GM21390 (cell line): ENCODE measurements around the gene B3GALT4.
A peak's percentile ranks its signal among the peaks of the same experiment; 100 is the strongest.
"Not testable (repeated sequence)": the region's sequence is repeated elsewhere in the genome, so short reads cannot be mapped to it uniquely, and the experiment has no call there.

Source experiments
- ATAC-seq: cut with Tn5 transposase; IDR thresholded peaks from one replicate; pipeline ENCODE4 v1.9.1; 2021; ENCODE audit not compliant: unreplicated experiment

The B3GALT4 gene

DNA sequence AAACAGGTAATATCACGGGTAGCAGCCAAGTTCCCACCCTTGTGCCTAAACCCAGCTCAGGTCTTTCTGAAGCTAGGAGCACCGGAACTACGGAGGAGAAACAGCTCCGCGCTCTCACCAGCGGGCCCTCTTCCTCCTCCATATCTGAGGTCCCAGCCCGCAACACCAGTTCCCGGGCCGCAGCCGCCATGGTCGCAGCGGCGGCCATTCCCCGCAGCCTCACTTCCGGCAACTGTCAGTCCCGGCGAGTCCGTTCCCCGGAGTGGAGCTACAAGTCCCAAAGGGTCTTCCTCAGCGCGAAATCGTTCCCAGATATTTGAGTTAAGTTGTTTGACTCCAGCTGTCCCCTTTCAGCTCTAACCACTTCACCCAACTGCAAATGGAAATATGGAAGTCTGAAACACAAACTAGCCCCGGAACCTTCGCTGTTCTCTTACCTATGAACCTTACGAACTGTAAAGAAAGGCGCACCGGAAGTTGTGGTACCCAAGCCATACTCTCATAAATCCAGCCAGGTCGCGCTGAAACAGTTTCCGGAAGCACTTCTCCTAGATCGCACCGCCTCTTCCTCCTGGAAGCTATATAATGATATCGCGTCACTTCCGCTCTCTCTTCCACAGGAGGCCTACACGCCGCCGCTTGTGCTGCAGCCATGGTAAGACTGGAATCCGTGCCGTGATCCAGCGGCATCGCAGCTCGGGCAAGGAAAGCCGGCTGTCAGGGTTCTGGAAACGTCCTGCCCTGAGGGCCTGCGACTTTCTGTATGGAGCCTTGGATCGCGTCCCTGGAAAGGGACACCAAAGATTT, 5.3 kb upstream of the B3GALT4 start, which contains the start of the genes RPS18 and VPS52:
Gene RPS18 (plus strand): TSS at position 608 of the 807 bp plus-strand sequence. CDS start 45 bp downstream, at position 653.
Gene VPS52 (minus strand): TSS at position 409 of the 807 bp plus-strand sequence. CDS start 201 bp downstream, at position 208.
- peak; percentile 67 for ATAC-seq

DNA sequence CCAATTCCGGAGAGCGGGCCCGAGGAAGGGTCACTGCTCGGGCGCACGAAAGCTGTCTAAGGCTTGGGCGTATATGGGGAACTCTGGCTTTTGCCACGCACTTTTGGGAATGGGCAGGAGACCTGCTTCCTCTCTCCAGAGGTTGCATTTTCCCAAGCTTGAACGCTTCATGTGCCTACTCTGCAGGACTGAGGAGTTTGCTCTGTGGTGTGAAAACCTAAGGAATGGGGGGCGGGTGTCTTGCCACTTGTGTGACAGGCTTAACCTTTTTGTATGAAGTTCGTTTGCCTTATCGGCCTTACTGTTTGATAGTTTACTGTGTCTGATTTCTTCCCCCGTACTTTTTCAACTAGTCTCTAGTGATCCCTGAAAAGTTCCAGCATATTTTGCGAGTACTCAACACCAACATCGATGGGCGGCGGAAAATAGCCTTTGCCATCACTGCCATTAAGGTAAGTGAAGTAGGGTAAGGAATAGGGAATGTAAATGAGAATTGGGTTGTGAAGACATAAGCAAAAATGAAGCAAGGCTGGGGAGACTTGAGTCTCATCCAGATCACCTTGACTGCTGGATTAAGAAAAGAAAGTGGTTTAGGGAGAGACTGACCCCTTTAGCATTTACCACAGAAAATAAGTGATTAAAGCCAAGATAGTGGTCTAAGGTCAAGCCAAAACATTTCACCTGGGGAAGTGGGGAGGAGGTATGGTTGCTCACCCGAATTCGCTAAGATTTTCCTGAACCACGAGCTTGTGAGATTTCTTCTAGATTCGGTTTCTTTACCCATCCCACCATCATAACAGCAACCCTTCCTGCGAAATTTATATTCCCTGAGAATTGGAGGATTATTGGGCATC, 4.4 kb upstream of the B3GALT4 start:
- ATAC-seq, result no peak

DNA sequence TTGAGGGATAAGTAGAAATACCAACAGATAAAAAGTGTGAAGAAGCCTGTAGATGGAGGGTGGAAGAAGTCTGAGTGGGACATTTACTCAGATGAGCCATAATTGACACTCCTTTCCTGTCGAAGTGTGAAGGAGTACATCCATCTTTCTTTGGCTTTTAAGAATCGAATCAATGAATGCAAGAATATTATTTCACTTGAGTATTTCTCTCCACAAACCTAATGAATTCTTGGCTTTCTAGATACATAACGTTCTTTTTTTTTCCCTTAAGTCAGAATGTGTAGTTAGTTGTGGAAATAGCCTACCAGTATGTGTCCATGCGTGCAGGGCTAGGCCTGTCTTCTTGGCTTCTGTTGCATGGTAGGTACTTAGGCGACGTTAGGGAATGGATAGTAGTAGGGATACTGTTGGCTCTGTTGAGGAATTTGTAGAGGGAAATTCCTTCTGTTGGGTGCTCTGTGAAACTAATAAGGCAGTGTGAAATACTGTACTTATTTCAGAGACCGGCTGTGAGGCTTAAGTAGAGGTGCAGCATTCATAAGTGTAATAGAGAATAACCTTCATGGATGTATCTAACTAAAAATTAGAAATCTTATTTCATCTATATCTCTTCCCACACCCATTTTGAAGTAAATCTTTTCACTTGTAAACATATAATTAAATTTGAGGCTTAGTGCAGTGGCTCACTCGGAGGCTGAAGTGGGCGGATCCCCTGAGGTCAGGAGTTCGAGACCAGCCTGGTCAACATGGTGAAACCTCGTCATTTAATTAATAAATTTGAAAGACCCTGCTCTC, 3.6 kb upstream of the B3GALT4 start:
- ATAC-seq, result no peak

DNA sequence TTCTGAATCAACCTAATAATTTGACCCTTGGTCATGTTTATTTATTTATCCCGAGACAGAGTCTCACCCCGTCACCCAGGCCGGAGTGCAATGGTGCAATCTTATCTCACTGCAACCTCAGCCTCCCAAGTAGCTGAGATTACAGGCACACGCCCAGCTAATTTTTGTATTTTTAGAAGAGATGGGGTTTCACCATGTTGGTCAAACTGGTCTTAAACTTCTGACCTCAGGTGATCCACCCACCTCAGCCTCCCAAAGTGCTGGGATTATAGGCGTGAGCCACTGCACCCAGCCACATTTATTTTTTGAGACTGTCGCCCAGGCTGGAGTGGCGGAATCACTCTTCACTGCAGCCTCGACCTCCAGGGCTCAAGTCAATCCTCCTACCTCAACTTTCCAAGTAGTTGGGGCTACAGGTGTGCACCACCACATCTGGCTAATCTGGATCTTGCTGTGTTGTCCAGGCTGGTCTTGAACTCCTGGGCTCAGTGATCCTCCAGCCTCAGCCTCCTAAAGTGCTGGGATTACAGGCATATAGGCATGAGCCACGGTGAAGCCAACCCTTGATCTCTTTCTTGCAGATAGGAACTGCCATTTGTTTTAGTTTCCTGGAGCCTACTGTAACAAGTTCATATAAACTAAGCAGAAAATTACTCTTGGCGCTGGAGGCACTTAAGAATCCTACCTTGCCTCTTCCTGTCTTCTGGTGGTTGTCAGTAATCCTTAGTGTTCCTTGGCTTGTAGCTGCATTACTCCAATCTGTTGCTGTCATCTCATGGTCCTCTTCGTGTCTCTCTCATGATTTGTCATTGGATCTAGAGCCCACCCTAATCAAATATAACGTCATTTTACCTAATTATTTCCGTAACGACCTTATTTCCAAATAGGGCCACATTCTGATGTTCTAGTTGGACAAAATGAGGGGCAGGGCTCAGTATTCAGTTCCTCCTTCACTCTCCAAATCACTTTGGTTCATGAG, 2.7 kb upstream of the B3GALT4 start:
- ATAC-seq, result no peak

DNA sequence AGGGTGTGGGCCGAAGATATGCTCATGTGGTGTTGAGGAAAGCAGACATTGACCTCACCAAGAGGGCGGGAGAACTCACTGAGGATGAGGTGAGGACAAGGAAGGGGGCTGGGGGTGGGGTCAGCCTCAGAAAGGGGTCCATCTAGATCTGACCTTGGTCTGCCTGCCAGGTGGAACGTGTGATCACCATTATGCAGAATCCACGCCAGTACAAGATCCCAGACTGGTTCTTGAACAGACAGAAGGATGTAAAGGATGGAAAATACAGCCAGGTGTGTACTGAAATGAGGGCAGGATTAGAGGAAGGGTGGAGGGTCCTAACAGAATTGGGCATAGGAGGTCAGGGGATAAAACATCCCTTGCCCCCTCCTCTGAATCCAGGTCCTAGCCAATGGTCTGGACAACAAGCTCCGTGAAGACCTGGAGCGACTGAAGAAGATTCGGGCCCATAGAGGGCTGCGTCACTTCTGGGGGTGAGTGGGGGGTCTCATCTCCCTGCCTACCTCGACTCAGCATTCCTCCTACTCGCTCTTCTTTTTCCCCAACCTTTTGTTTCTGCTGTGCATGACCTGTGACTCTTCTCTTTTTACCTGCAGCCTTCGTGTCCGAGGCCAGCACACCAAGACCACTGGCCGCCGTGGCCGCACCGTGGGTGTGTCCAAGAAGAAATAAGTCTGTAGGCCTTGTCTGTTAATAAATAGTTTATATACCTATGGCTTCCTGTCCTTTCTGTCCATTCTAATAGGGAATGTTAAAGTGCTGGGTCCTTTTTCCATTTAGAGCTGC, 935 bp upstream of the B3GALT4 start:
- ATAC-seq, result not testable (repeated sequence)

DNA sequence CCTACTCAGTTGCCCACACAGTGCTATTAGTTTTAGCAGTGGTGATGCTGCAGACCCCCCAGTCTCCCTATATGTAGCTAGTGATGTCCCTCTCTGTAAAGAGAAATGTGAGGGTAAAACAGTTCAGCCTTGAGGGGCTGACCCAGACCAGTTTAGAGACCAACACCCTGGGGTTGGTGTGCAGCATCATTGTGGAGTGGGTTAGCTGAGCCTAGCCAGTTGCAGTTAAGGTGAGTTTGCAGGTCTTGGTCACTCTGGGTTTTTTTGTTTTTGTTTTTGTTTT, 401 bp upstream of the B3GALT4 start:
- no peak for ATAC-seq

DNA sequence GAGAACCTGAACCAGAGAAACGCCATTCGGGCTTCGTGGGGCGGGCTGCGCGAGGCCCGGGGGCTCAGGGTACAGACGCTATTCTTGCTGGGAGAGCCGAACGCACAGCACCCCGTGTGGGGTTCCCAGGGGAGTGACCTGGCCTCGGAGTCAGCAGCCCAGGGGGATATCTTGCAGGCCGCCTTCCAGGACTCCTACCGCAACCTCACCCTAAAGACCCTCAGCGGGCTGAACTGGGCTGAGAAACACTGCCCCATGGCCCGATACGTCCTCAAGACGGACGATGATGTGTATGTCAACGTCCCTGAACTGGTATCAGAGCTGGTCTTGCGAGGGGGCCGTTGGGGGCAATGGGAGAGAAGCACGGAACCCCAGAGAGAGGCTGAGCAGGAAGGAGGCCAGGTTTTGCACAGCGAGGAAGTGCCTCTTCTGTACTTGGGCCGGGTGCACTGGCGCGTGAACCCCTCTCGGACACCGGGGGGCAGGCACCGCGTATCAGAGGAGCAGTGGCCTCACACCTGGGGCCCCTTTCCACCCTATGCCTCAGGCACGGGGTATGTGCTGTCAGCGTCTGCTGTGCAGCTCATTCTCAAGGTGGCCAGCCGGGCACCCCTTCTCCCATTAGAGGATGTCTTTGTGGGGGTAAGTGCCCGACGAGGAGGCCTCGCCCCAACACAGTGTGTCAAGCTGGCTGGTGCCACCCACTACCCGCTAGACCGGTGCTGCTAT, 904 bp downstream of the B3GALT4 start:
- ATAC-seq, result no peak

DNA sequence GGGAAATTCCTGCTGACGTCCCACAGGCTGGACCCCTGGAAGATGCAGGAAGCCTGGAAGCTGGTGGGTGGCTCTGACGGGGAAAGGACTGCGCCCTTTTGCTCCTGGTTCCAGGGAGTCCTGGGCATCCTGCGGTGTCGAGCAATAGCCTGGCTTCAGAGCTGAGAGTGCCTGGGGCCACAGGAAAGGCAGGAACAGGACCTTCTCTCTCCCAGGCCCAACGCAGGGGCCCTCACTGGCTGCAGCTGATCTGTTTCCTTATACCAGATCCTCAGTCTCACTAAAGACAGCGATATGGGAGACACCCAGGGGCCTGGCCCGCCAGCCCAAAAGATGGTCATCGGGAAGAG, 1.4 kb downstream of the B3GALT4 start:
- no peak for ATAC-seq

DNA sequence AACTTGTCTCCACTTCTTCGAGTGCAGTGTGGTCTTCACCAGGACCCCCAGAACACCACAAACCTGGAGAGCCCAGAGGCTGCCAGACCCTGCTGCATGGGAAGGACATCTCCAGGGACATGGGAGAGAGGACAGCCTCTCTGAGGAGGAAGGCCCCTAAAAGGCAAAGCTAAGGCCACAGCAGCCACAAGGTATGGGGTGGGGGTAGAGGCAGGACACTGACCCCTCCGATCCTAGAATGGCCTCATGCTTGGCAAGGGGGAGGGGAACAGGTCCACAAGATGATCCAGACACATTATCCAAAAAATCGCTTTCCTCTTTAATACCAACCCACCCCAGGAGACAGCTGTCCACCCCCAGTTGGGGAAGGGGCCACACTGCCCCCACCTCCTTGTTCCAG, 1.9 kb downstream of the B3GALT4 start:
- no peak for ATAC-seq

DNA sequence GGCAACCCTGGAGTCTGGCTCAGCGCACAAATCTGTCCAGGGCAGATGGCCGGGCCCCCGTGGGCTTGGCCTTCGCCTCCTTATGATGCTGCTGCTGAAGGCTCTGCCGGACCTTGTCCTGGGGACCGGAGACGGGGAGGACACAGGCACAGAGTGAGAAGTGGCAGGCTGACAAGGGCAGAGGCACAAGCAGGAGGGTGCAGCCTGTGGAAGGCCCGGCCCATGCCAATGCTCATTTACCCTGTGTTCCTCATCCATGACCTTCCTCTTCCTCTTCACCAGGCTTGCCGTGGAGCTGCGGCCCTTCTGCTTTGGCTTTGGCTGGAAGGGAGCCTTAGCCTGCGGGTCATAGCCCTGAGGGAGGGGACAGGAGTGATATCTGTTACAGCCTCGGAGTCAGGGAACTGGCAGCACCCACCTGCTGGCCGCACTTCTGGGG, 2.4 kb downstream of the B3GALT4 start:
- ATAC-seq, result no peak

DNA sequence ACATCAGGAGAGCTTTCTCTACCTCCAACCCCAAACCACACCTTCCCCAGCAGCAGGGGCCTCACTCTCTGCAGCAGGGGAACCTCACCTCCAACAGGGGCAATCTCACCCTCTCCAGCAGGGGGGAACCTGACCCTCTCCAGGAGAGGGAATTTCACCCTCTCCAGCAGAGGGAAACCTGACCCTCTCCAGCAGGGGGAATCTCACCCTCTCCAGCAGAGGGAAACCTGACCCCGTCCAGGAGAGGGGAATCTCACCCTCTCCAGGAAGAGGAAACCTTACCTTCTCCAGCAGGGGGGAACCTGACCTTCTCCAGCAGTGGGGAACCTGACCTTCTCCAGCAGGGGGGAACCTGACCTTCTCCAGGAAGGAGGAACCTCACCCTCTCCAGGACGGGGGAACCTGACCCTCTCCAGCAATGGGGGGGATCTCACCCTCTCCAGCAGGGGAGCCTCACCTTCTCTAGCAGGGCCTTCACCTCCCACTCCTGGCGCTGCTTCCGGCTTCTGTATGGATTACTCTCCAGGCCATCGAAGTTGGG, 3.1 kb downstream of the B3GALT4 start:
- ATAC-seq, result no peak

DNA sequence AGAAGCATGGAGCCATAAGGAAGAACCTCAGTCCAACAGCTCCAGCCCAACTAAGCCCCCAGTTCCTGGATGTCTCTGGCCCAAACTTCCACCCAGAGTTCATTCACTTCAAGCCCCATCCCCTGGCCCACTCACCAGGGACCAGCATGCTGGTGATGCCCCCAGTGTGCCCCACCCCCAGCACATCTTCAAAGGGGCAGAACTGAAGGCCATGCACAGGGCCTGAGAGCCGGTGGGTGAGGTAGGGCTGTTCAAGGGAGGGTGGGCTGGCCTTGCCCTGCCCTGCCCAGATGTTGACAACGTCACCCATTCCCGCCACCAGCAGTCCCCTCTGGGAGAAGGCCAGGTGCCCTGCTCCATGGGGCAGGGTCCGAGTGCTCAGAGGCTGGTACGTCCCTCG, 3.6 kb downstream of the B3GALT4 start:
- ATAC-seq, result no peak

DNA sequence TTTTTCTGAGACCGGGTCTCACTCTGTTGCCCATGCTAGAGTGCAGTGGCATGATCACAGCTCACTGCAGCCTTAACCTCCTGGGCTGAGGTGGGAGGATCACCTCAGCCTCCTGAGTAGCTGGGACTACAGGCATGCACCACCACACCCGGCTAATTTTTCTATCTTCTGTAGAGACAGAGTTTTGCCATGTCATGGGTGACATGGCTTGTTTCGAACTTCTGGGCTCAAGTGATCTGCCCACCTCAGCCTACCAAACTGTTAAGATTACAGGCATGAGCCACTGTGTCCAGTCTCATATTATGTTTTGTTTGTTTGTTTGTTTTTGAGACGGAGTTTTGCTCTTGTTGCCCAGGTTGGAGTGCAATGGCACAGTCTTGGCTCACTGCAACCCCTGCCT, 8.3 kb downstream of the B3GALT4 start:
- ATAC-seq, result not testable (repeated sequence)

DNA sequence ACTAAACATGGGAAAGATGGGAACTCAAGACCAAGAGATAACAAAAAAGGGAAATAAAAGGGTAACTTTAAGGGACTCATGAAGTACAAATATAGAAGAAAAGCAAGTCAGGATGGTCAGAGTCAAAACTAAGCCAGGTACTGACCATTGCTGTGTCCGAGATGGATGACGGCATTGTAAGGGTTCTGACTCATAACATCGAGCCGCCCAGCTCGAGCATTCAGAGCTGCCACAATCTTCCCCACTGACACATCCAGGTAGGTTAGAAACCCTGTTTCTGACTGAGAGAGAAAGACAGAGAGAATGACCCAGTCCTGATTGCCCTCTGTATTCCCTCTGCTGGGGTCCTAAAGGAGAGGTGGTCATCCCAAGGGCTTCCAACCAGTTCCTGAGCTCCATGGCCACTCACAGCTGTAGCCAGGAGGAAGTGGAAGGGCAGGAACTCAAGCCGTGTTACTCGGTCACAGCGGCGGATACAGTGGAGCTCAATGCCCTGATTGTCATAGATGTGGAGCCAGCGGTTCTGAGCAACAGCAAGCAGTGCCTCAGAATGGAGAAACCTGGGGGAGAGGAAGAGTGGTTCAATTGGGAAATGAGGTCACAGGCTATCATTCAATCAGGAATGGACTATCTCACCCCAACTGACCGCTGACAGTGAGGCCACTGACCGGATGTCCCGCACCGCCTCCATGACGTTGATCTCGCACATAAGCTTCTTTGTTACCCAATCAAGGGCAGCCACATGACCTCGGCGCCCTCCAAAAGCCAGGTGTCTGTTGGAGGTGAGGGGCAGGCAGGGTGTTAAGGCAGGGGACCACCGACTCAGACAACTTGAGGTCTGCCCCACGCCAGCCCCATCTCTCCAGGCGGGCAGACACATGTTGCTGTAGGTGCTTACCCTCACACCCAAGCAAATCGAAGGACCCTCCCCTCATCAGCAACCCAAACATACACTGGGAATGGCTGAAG, 10.3 kb downstream of the B3GALT4 start:
- ATAC-seq, result no peak

DNA sequence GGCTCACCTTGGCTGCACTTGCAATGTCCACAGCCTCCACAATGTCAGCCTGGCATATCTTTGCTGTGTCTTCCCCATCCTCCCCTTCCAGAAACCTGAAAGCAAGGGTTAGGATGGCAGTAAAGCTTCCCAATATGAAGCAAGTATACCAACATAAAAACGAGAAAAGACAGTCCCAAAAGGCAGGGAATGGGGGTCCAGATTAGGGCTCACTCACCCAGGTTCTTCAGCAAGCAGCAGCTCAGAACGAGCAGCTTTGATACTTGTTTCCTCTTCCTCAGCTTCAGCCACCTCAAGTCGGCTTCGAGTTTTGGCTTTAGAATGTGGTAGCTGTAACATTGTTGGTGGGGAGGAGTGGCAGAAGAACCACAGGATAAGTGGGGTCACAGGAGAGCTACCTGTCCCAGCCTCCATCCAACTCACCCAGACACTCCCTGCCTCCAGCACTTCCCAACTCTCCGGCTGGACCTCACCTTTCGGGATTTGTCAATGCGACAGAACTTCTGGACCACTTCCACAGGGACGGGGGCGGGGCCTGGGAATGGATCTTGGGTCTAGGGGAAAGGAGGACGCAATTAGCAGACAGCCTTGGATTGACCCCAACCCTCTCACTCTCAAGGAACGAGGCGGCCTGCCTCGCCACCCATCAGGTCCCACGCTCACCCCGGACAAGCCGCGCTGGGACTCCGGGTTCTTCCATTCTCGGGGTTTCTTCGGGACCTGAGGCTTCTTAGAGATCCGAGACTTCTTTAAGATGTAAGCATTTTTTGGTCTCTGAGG, 11.4 kb downstream of the B3GALT4 start:
- no peak for ATAC-seq

DNA sequence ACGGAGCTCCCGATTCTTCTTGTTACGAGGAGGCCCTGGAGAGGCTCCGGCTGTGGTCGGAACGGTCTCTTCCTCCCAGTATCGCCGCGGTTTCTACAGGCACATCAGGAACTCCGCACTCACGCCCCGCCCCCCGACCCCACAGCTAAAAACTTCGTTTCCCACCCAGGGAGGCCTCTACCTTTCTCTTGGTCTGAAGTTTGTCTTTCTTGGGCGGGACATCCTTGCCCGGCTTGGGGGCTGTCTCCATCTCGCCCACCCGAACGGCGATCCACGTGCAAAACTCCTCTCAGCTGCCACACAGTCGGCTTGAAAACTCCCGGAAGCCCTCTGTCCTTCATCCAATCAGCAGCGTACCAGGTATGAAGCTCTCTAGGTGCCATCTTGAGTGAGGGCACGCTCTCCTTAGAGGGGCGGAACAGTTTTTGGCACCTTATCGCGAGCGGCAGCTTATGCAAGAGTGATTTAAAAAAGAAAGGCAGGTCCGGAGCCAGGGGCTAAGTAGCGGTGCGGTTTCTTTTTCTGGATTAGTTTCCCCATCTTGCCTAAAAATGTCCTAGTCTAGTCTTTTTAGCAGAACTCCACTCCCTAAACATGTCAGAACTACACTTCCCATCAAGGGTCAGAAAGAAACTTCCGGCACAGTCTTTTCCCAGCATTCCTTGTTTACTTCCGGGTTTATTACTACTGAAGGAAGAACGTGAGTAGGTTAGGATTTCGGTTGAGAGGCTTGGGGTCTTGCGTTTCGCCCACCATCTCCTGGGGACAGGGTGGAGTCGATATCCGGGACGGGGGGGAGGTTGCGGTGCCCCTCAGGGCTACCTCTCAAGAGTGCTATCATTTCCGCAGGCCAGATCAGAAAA, 12.2 kb downstream of the B3GALT4 start, which contains the start of the genes PFDN6 and WDR46:
Gene PFDN6 (plus strand): TSS at position 681 of the 863 bp plus-strand sequence. CDS start 256 bp downstream, outside the sequence.
Gene WDR46 (minus strand): TSS at position 319 of the 863 bp plus-strand sequence. CDS start 69 bp downstream, at position 250.
- peak; percentile 84 for ATAC-seq
